ENCODE data around the gene REC8. TPM values are rescaled to one million over a fixed set of nuclear protein-coding genes. Genes with fewer than 3 reads are reported as not detected.

The REC8 gene
- total and polyA plus RNA-seq, 2 of the 13 experiments (the other 11 are each of a cell fraction or from before 2014, with no cell fraction given), result 3.4 to 14.7 TPM

GRCh38 chr14:24212924-24213865 is 41.3 kb downstream of the REC8 start, which contains the start of gene CHMP4A (continued):
- TF ChIP-seq ZNF17 (CRISPR knock-in tag; IDR thresholded peaks at IDR 0.05) (no peak), HOXA3 (CRISPR knock-in tag; IDR thresholded peaks at IDR 0.05) (peak; percentile 99), CBX1 (IDR thresholded peaks at IDR 0.05; ENCODE audit: low read depth) (peak; percentile 95), ZHX2 (IDR thresholded peaks at IDR 0.05; ENCODE audit: low read depth) (peak; percentile 95), ZHX2 (CRISPR knock-in tag; IDR thresholded peaks at IDR 0.05; ENCODE audit: borderline replicate concordance) (0 out of 2 replicates have a peak, but pooled peaks have one; percentile 38), ZNF530 (CRISPR knock-in tag; IDR thresholded peaks at IDR 0.05; ENCODE audit: low read depth) (no peak), SOX6 (IDR thresholded peaks at IDR 0.05) (no peak), SOX6 (CRISPR knock-in tag; IDR thresholded peaks at IDR 0.05) (peak; percentile 83), CHD2 (IDR thresholded peaks at IDR 0.05; ENCODE audit: low read depth, low read length) (peak; percentile 95), NFKB2 (CRISPR knock-in tag; IDR thresholded peaks at IDR 0.05; ENCODE audit: borderline replicate concordance) (peak; percentile 99), ZNF562 (CRISPR knock-in tag; IDR thresholded peaks at IDR 0.05; ENCODE audit: borderline replicate concordance) (no peak), SRSF4 (IDR thresholded peaks at IDR 0.05; ENCODE audit: low read depth, low read length, poor library complexity, severe bottlenecking) (peak; percentile 84), RELA (CRISPR knock-in tag; IDR thresholded peaks at IDR 0.05) (peak; percentile 93), ZNF337 (CRISPR knock-in tag; IDR thresholded peaks at IDR 0.05; ENCODE audit: borderline replicate concordance, low read depth) (peak; percentile 94; the same call in 1 of the 2 replicates), MBD4 (IDR thresholded peaks at IDR 0.05; ENCODE audit: borderline replicate concordance, low read length) (no peak), XBP1 (CRISPR knock-in tag; IDR thresholded peaks at IDR 0.05) (peak; percentile 44; the same call in 1 of the 2 replicates), GABPB1 (CRISPR knock-in tag; IDR thresholded peaks at IDR 0.05) (peak; percentile 97), IRX3 (CRISPR knock-in tag; IDR thresholded peaks at IDR 0.05; ENCODE audit: borderline replicate concordance, low read depth) (no peak; the same call in 1 of the 2 replicates), MTF1 (CRISPR knock-in tag; IDR thresholded peaks at IDR 0.05) (no peak), ZNF333 (CRISPR knock-in tag; IDR thresholded peaks at IDR 0.05; ENCODE audit: borderline replicate concordance) (peak; percentile 97), CTCF (CRISPR knock-in tag; IDR thresholded peaks at IDR 0.05) (peak; percentile 69), ZNF652 (CRISPR knock-in tag; IDR thresholded peaks at IDR 0.05; ENCODE audit: borderline replicate concordance, low read depth) (no peak; the same call in 1 of the 2 replicates), ZNF225 (CRISPR knock-in tag; IDR thresholded peaks at IDR 0.05) (peak; percentile 99; the same call in 1 of the 2 replicates), ZNF549 (CRISPR knock-in tag; IDR thresholded peaks at IDR 0.05) (0 out of 2 replicates have a peak, but pooled peaks have one; percentile 83)

All from HepG2 (cell line).